HG03520 (cell line): ENCODE data around the gene MID2.
"Not testable (repeated sequence)": the region's sequence is repeated elsewhere in the genome, so short reads cannot be mapped to it uniquely, and the experiment has no call there.

Experiments used
- ATAC-seq: cut with Tn5 transposase; IDR thresholded peaks from one replicate; pipeline ENCODE4 v1.9.1; 2021; ENCODE audit warnings: mild to moderate bottlenecking, moderate library complexity; ENCODE audit not compliant: unreplicated experiment

The MID2 gene

GRCh38 chrX:107935664-107936433, 110.2 kb downstream of the MID2 start:
- ATAC-seq, result no peak

DNA sequence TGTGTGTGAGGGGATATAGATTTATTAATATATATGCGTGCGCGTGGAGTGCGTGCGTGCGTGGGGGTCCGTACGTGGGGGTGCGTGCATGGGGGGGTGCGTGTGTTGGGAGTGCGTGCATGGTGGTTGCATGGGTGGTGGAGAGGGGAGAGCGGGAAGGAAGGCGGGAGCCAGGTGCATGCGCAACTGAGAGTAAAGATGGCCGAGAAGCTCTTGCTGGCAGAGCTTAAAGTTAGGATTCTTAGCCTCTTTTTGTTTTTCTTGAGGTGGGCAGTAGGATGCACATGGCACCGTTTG, 110.7 kb downstream of the MID2 start:
- no peak for ATAC-seq

DNA sequence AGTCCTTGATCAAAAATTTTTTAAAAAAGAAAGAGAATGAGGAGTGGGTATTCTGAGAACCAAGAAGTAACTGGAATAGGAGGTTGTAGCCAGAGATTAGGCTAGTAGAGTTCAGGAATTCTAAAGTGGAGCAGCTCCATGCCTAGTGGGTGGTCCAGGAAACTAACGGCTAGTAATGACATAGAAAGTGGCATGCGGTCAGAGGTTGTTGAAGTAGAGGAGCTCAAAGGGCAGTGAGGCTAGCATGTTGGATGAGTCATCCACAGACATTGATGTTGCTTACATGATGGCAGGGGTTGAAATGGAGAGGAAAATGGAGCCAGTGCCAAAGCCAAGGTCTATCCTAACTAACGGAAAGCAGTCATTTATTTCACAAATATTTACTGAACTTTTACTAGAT, 114.4 kb downstream of the MID2 start:
- no peak for ATAC-seq

GRCh38 chrX:107955337-107955736, 129.7 kb downstream of the MID2 start:
- not testable (repeated sequence) for ATAC-seq

GRCh38 chrX:107968623-107969022, 143.0 kb downstream of the MID2 start:
- ATAC-seq, result no peak

DNA sequence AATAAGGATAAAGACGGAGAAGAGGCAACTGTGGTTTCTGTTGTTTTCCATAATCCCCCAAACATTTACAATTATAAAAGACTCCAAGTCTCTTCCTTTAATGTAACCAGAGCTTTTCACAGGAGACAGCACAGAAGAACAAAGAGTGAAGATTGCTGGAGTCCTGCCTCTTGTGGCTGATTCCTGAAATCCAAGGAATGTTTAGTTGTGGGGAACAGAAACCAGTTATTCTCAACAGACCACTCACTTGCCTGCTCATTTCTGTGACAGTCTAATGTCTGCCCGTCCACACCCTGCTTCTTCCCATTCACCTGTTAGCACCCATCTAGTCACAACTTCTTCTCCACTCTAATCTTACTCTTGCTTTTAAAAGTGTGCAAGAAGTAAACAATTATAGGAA, 144.4 kb downstream of the MID2 start:
- ATAC-seq, result no peak

DNA sequence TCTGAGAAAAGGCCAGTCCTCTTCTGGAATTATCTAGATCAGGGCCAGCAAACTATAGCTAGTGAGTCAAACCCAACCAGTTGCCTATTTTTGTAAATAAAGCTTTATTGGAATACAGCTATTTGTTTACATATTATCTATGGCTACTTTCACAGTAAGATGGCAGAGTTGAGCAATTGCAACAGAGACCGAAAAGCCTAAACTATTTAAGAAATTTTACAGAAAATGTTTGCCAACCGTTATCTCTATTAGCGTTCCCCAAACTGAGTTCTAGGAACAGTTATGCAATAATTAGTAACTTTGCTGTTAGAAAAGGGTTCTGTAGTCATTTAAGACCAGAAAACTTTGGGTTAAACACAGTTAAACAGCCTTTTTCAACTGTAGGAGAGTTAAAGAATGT, 146.0 kb downstream of the MID2 start:
- no peak for ATAC-seq
